Right lobe of liver (tissue), 6 donors: ENCODE measurements around the gene BAG1. TPM values are rescaled to one million over a fixed set of nuclear protein-coding genes. Genes with fewer than 3 reads are reported as not detected.

Experiments used
- ATAC-seq, 4 donors: fragments of 200-7000 bp; cut with Tn5 transposase; one replicate each; pipeline ENCODE4 v1.9.1; 2020; ENCODE audit warnings: mild to moderate bottlenecking in 4 of 4, moderate library complexity in 4 of 4
- DNase-seq, 3 donors: peaks; one replicate each; pipeline ENCODE4 v3.0.0-alpha.2; 2020
- H3K27ac ChIP-seq, 3 donors: fragments of 200-600 bp; one replicate each; pipeline ENCODE4 v1.8.0; 2022
- H3K27me3 ChIP-seq, 2 donors: fragments of 200-600 bp; one replicate each; pipeline ENCODE4 v1.8.0; 2022
- H3K36me3 ChIP-seq, 4 donors: fragments of 200-600 bp; sonication (generic) in 1 of 4; one replicate each; pipeline versions ENCODE4 v1.5.1 to v1.8.0; 2017 to 2022; ENCODE audit warnings: control low read depth in 1 of 4
- H3K4me1 ChIP-seq, 4 donors: fragments of 200-600 bp; sonication (generic) in 1 of 4; one replicate each; pipeline versions ENCODE4 v1.5.1 to v1.8.0; 2017 to 2022; ENCODE audit warnings: control low read depth in 1 of 4
- H3K4me3 ChIP-seq, 3 donors: fragments of 200-600 bp; one replicate each; pipeline ENCODE4 v1.8.0; 2022
- H3K9me3 ChIP-seq, 4 donors: fragments of 200-600 bp; sonication (generic) in 1 of 4; one replicate each; pipeline versions ENCODE4 v1.5.1 to v1.8.0; 2017 to 2022; ENCODE audit warnings: control low read depth in 1 of 4
- CTCF ChIP-seq, 4 donors: fragments of 200-600 bp in 3 of 4; fragments of 450-650 bp in 1 of 4; IDR thresholded peaks; one replicate each; pipeline versions ENCODE4 v1.5.1 to v1.8.0; 2016 to 2022; ENCODE audit warnings: antibody characterized with exemption in 4 of 4, mild to moderate bottlenecking in 2 of 4
- POLR2A ChIP-seq: fragments of 450-650 bp; IDR thresholded peaks from one replicate; pipeline ENCODE4 v1.6.1; 2017; ENCODE audit warnings: antibody characterized with exemption, mild to moderate bottlenecking
- WGBS: methylation state at CpG from one replicate; pipeline ENCODE4 v1.1.6; 2018; ENCODE audit warnings: low coverage, low lambda C conversion rate; ENCODE audit not compliant: insufficient coverage; ENCODE audit errors: missing lambda C conversion rate; 5-methylcytosine and 5-hydroxymethylcytosine counted together
- intact Hi-C, 2 donors: fragments of 100-400 bp; cut with DNase I; formaldehyde crosslinking; loops; one replicate each; pipeline versions ENCODE4 v1.11.2 to v1.14.1; 2022
- total RNA-seq, 6 experiments: library from RNA; depleted of rRNA in 2 of 6; stranded (reverse); fragments of >200 nt in 2 of 6; fragmentation: NEBNext Ultra II Directional in 3 of 6; extraction: Animal tissue kit (Norgen Biotek cat#: 25700) in 3 of 6; gene quantifications; one replicate each; pipeline versions ENCODE4 v1.1.0 to v1.2.4, GENCODE V29; 2016 to 2023
- donor health status: DM: no; HTN: yes; CAD: no.
- donor health status: DM: no; HTN: no; CAD: no.
- donor health status: DM: no; HTN: no; CAD: no.
- donor health status: DM: no; HTN: yes; CAD: no.
- donor health status: DM: no; HTN: yes; CAD: no.

The BAG1 gene
- total RNA-seq, 6 experiments from 2014 or later = 28.8 to 42.6 (median 38.1) TPM

GRCh38 chr9:33232815-33233214 lies 31.7 kb downstream of the BAG1 start:
- Histone ChIP-seq H3K4me1 (no peaks in the 10 kb centered on the region), H3K9me3 (no peaks in the 10 kb centered on the region), H3K36me3 (no peaks in the 10 kb centered on the region), H3K4me3 (no peak overlapping the region), H3K27ac (no peak overlapping the region), H3K27me3 (no peaks in the 10 kb centered on the region)
- intact Hi-C loops = no loop called here
- DNase-seq (no peak), ATAC-seq (no peak)
- TF ChIP-seq POLR2A = no peak
- TF ChIP-seq CTCF (IDR thresholded peaks at IDR 0.05) = no peak
- 70% methylated on average over 6 of the region's 6 CpGs for WGBS

DNA sequence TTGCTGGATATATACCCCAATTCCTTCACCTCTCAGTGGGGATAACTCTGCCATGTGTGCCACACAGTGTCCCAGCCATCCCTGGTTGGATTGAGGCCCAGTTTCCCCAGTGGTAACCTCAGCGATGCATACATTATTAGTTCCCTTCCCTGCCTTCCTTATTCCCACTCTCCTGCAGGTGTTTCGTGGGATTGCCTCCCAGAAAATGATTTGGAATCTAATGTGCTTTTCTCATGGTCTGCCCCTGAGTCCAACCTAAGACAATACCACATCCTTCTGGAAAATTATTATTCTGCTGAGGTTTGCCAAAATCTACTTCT lies 32.9 kb downstream of the BAG1 start:
- Histone ChIP-seq H3K36me3 (no peaks in the 10 kb centered on the region), H3K4me1 (no peaks in the 10 kb centered on the region), H3K4me3 (no peak overlapping the region), H3K27ac (no peak overlapping the region), H3K9me3 (no peaks in the 10 kb centered on the region), H3K27me3 (no peaks in the 10 kb centered on the region)
- 100% methylated on average over 1 of the region's 2 CpGs for WGBS
- DNase-seq (no peak), ATAC-seq (no peak)
- intact Hi-C loops = no loop called here
- no peak for TF ChIP-seq POLR2A
- TF ChIP-seq CTCF (IDR thresholded peaks at IDR 0.05) = no peak

GRCh38 chr9:33230756-33231622 lies 33.5 kb downstream of the BAG1 start:
- H3K36me3 ChIP-seq = no peaks in the 10 kb centered on the region
- DNase-seq (no peak), ATAC-seq (no peak)
- H3K27me3 ChIP-seq = no peaks in the 10 kb centered on the region
- H3K4me3 ChIP-seq = no peak overlapping the region
- H3K4me1 ChIP-seq = no peaks in the 10 kb centered on the region
- no peaks in the 10 kb centered on the region for H3K9me3 ChIP-seq
- WGBS = 75% methylated on average over 7 of the region's 13 CpGs
- intact Hi-C loops = no loop called here
- TF ChIP-seq POLR2A = no peak
- no peak for TF ChIP-seq CTCF (IDR thresholded peaks at IDR 0.05)
- H3K27ac ChIP-seq = no peak overlapping the region

GRCh38 chr9:33229359-33230114 lies 35.0 kb downstream of the BAG1 start:
- Histone ChIP-seq H3K27ac (no peak overlapping the region), H3K9me3 (no peaks in the 10 kb centered on the region), H3K36me3 (no peaks in the 10 kb centered on the region), H3K27me3 (no peaks in the 10 kb centered on the region), H3K4me1 (no peaks in the 10 kb centered on the region), H3K4me3 (no peak overlapping the region)
- ATAC-seq = peak; percentile 14 to 74 (median 18)
- DNase-seq = peak in 2 of 3 donors; percentile 59 to 66
- WGBS = 51% methylated on average over 7 of the region's 9 CpGs
- intact Hi-C loops = loop anchor here (5.0 kb wide), 1 partner anchor 147 kb away; no protein-coding TSS in a partner anchor
- TF ChIP-seq CTCF (IDR thresholded peaks at IDR 0.05) (no peak), POLR2A (no peak)
